Panc1 (cell line): ENCODE measurements around the gene PRKG1.

Experiments
- TF ChIP-seq, protein P1 (sequence below), 2 experiments: IDR thresholded peaks; 2 replicates each; pipeline ENCODE4 v1.6.1; 2011 to 2012; ENCODE audit warnings: low read depth in 2 of 2, control low read depth in 1 of 2, low read length in 1 of 2, mild to moderate bottlenecking in 1 of 2, moderate library complexity in 1 of 2; ENCODE audit not compliant: insufficient read depth in 1 of 2
- TF ChIP-seq, protein P2 (sequence below): fragments of 450-650 bp; IDR thresholded peaks from 2 replicates; pipeline ENCODE4 v1.5.1; 2017; ENCODE audit warnings: mild to moderate bottlenecking

DNA sequence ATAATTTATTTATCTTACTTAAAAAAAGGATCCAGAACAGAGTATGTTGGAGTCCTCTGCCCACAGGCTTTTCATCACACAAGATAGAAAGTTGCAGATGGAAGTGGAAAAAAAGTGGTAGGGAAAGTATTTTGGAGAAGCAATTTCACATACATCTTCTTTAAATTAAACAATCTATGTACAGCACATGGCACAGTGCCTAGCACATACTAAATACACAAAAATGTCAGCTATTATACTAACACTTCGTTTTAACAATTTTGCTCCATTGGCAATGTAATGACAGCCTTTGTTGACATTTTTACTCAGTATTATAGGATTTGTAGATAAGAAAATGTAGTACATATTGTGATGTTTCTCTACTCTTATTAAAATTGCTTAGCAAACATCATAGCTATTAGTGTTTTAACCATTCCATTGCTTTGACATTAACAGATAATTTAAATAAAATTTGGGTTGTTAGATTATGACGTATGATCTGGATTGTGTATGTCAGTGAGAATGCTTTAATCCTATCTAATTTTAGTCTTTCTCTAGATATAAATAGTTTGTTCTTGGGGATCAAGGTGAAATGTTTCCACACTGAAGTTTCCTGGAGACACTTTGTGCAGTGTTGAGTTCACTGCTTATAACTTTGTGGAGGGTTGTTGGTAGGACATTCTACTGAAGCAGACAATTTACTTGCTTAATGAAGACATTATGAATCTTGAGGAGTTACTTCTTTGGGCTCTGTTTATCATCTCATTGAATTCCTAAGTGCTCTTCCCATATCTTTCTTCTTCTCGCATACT lies 1037.0 kb downstream of the PRKG1 start:
- TF ChIP-seq, protein P1, sequence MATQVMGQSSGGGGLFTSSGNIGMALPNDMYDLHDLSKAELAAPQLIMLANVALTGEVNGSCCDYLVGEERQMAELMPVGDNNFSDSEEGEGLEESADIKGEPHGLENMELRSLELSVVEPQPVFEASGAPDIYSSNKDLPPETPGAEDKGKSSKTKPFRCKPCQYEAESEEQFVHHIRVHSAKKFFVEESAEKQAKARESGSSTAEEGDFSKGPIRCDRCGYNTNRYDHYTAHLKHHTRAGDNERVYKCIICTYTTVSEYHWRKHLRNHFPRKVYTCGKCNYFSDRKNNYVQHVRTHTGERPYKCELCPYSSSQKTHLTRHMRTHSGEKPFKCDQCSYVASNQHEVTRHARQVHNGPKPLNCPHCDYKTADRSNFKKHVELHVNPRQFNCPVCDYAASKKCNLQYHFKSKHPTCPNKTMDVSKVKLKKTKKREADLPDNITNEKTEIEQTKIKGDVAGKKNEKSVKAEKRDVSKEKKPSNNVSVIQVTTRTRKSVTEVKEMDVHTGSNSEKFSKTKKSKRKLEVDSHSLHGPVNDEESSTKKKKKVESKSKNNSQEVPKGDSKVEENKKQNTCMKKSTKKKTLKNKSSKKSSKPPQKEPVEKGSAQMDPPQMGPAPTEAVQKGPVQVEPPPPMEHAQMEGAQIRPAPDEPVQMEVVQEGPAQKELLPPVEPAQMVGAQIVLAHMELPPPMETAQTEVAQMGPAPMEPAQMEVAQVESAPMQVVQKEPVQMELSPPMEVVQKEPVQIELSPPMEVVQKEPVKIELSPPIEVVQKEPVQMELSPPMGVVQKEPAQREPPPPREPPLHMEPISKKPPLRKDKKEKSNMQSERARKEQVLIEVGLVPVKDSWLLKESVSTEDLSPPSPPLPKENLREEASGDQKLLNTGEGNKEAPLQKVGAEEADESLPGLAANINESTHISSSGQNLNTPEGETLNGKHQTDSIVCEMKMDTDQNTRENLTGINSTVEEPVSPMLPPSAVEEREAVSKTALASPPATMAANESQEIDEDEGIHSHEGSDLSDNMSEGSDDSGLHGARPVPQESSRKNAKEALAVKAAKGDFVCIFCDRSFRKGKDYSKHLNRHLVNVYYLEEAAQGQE (IDR thresholded peaks at IDR 0.05; ENCODE audit: insufficient read depth in 1 of 2, low read depth in 2 of 2, low read length in 1 of 2), result no peak
- TF ChIP-seq, protein P2, sequence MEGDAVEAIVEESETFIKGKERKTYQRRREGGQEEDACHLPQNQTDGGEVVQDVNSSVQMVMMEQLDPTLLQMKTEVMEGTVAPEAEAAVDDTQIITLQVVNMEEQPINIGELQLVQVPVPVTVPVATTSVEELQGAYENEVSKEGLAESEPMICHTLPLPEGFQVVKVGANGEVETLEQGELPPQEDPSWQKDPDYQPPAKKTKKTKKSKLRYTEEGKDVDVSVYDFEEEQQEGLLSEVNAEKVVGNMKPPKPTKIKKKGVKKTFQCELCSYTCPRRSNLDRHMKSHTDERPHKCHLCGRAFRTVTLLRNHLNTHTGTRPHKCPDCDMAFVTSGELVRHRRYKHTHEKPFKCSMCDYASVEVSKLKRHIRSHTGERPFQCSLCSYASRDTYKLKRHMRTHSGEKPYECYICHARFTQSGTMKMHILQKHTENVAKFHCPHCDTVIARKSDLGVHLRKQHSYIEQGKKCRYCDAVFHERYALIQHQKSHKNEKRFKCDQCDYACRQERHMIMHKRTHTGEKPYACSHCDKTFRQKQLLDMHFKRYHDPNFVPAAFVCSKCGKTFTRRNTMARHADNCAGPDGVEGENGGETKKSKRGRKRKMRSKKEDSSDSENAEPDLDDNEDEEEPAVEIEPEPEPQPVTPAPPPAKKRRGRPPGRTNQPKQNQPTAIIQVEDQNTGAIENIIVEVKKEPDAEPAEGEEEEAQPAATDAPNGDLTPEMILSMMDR, result no peak
